HuH-7.5 (cell line): ENCODE data around the gene CST8.

ENCODE experiments used
- DNase-seq: peaks from one replicate; pipeline ENCODE4 v3.0.0; 2011; ENCODE audit warnings: low spot score

Gene CST8

DNA sequence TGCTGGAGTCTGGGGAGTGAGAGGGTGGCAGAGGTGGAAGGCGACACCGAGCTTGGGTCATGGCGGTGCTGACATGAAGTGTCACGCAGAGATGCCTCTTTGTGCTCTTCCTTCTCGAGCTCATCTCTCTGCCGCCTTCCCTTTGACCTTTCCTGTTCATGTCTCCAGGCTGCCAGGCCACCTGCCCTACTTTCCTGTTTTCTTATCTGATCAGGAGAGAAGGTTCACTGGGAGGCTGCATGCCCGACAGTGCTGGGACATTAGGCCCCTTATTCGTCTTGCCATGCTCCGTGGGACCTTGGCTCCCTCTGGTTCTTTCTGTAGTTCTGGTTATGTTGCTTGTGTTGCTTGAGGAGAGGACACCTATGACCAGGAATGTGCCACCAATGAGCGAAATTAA, 33.2 kb downstream of the CST8 start:
- DNase-seq, result no peak

DNA sequence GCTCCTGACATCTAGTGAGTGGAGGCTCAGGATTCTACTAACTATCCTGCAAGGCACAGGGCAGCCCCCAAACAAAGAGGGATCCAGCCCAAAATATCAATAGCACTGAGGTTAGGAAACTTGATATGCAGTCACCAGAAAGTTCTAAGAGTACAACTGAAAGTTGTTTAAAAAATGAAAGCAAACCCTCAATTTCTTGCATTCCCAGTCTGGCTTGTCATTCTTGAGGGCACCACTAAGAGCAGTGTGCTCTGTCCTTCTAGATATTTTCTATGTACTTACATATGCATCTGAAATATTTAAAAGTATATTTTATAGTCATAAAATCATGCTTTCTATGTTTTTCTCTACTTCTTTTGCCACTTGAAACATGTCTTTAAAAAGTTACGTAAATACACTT, 35.9 kb downstream of the CST8 start:
- DNase-seq, result no peak

DNA sequence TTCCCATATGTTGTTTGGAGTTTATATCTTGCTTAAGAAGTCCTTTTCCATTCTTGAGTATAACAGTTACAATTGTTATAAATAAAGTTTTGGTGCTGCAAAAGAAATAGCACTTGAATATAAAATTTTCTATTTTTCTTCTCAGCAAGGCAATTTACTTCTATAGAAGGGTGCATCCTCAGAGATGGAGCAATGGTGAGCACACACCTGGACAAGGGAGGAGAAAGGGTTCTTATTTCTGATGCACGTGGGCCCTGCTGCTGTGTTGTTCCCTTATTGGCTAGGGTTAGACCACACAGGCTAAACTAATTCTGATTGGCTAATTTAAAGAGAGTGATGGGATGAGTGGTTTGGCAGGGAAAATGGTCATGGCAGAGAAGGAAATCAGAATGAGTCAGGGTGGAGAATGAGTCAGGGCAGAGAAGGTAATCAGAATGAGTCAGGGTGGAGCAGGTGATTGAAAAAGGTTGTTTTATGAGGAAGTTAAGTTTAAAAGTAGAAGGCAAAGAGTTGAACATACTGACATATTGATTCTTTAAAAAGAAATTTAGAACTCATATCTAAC, 38.0 kb downstream of the CST8 start:
- no peak for DNase-seq

DNA sequence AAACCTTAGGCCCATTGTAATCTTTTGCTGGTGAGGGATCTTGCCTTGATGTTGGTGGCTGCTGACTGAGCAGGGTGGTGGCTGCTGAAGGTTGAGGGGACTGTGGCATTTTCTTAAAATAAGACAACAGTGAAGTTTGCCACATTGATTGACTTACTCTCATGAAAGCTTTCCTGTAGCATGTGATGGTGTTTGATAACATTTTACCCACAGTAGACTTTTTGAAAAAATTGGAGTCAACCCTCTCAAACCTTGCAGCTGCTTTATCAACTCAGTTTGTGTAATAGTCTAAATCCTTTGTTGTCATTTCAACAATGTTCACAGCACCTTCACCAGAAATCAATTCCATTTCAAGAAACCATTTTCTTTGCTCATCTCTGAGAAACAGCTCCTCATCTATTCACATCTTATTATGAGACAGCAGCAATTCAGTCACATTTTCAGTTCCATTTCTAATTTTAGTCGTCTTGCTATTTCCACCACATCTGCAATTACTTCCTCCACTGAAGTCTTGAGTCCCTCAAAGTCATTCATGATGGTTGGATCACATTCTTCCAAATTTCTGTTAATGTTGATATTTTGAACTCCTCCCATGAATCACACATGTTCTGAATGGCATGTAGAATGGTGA, 40.1 kb downstream of the CST8 start:
- DNase-seq, result no peak

DNA sequence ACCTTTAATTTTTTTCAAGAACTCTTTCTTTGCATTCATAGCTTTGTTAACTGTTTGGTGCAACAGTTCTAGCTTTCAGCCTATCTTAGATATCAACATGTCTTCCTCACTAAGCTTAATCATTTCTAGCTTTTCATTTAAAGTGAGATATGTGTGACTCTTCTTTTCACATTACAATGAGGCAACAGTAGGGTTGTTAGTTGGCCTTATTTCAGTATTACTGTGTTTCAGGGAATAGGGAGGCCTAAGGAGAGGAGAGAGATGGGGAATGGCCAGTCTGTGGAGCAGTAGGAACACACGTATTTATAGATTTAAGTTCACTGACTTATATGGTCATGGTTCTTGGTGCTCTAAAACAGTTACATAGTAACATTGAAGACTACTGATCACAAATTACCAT, 41.6 kb downstream of the CST8 start:
- DNase-seq, result no peak

DNA sequence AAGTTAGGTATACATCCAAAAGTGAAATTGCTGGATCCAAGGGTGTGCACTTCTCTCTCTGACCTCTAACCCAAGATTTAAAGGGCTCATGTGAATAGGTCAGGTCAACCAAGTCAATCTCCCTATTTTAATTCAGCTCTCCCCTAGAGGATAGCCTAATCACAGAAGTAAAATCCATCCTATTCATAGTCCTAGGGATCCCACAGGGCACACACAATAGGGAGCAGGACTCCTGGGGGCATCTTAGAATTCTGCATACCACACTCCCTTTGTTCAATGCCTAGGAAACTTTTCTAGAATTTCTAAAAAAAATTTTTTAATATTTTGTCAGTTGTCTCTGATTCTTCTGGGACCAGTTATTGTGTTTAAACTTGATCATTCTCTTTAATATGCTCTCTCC, 42.2 kb downstream of the CST8 start:
- no peak for DNase-seq

DNA sequence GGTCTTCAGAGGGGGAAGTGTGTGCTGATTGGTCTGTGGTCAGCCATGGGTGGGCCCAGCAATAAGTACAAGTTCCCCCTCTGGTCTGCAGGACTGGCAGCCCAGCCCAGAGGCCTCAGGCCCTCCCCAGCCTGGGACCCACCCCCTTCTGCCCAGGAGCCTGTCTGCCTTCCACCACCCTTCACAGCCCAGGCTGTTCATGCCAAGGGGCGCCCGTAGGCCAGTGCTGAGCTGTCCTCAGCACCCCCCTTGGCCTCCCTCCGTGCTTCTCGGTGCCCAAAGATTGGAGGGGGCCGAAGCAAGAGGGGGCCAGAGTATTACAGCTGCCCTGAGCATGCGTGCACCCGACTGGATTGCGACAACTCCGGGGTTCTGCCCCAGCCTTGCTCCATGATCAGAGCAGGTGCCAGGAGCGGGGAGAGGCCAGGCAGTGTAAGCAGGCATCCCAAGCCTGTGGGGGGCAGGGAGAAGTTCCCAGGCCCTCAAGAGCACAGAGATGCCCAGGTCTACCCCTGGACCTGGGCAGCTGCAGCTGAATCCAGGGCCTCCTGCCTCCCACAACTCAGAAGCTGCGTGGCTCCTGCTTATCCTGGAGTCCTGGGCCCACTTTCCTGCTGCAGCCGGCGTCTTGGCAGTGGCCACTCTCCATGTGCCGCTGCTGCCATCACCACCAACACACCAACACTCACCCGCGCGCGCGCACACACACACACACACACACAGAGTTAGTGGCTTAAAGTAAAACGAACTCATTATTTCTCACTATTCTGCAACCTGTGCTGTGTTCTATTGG, 44.1 kb downstream of the CST8 start:
- DNase-seq, result no peak

DNA sequence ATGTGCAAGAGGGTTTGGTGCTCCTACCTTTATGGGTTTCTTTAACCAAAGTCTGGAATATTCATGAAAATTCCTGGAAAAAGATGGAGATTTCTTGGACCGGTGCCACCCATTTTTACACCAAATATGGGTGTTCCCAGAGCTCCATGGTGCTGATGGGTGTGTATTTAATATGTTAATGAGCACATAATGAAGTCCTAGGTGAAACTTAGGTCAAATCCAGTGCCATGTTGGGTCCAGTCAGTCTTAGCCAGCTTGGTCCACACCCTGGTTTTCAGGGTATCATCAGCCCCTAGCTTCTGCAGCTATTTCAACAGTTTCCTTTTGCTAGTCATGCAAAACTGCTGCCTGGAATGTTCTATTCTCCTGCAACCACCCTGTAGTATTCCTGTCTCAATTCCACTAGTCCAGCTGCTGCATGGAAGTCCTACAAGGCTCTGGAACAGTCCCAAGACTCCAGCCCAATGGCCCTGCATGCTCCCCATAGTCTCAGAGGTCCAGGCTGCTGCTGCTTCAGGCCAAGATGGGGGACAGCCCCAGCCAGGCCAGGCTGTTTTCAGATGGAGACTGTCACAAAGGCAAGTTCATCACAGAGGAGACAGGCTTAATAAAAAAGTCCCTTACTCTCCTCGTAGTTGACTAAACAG, 45.5 kb downstream of the CST8 start:
- DNase-seq, result no peak

DNA sequence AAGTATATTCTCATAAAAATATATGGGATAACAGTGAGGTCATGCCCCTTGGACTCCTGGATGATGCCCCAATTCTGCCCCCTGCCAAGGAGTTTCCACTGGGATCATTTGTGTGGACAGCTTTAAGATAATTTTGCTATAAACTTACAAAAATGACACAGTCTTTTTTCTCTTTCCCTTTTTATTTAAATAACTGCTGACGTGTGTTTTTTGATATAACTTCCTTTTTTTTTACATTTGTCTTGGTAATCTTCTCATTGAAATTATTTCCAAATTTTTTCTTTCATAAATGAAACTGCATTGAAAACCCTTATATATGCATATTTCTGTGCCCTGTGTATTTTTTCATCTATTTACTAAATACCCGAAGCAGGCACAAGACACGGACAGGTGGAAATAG, 46.1 kb downstream of the CST8 start:
- DNase-seq, result no peak

DNA sequence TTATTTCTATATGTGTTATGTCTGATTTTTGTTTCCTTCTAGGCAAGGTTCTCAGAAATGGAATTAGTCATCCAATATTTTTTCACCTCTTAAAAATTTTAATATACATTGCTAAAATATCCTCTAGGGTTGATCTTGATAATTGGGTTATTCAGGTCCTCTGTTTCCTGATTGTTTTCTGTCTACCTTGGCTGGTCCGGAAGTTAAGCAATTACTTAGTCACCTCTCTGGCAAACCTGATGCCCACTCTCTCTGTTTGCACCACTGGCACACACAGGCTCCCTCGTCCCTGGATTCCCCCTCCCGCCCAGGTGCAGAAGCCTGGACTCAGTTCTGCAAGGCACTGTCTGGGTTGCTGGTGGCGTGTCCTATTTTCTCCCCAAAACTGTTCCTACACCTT, 49.7 kb downstream of the CST8 start:
- no peak for DNase-seq

DNA sequence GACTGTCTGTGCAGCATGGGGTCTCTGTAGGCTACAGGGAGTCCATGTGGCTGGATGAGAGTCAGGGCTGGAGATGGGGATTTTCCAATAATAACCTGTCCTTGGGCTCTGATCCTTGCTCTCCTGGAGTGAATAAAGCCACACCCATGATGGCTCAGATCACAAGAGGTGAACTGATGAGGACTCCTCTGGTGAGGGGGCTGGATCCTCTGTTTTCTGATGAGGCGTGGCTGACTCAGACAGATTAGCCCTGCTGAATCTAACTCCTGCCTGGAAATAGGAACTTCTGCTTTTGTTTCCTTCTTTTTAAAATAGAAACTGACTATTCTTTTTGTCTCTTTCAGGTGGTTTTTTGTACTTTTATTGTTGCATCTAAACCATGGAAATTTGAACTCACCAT, 50.4 kb downstream of the CST8 start:
- DNase-seq, result no peak

DNA sequence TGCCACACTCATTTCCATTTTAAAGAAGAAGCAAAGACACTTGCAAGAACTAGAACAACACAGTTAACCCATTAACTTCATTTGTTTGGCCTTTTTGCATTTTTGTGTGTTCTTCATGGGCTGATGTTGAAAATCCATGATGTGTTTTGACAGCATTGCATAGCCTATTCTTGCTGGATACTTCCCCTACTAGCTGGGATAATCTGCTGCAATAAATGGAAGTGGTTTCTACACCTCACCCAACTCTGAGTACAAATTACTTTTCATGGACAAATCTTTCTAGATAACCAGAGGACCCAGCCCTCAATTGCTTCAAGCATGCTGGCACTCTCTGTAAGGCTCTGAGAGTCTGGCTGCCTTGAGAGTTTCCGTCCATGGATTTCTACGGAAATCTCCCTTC, 50.9 kb downstream of the CST8 start:
- no peak for DNase-seq

DNA sequence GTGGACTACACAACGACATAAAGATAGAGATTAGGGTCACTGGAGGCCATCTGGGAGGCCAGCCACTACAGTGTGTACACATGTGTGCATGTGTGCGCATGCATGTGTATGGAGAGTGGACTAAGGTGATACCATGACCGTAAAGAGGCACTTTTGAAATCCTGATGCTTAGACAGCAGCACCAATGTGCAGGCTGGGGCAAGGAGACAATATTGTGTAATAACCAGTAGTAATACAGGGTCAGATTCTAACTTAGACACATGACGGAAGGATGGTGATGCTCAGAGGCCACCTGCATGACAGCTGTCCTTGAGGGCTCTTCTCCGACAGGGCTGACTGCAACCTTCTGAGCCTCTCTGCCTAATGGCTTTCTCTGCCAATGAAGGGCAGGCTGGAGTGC, 51.9 kb downstream of the CST8 start:
- DNase-seq, result no peak

DNA sequence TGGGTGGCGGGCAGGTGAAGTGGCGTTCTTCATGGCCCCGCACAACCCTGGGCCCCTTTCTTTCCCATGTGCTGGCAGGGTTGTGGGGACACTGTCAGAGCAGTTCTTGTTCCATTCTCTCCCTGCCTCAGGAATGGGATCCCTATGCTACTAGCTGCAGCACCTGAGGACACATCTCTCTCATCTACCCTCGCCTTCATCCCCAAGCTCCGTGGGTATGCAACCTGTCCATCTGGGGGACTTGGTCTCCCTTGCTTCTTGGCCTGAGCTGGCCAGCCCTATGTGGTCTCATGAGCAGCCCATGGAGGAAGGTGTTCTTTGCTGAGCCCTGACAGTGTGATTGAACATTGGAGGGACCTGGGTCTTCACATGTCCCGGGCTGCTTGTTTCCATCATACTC, 53.2 kb downstream of the CST8 start:
- no peak for DNase-seq
